D721Med (cell line): ENCODE results near the gene ARMH3.

Experiments used
- DNase-seq: peaks from one replicate; pipeline ENCODE4 v3.0.0; 2011; ENCODE audit warnings: low spot score; ENCODE audit not compliant: insufficient read length
- FAIRE-seq: peaks from 2 replicates; lab custom pipeline; 2011; peaks lifted over from hg19 to GRCh38; lab: Jason Lieb, UNC
- TF ChIP-seq, protein P1 (sequence below): IDR thresholded peaks from 2 replicates; pipeline ENCODE4 v1.5.1; 2012; ENCODE audit warnings: mild to moderate bottlenecking, control low read depth; ENCODE audit not compliant: insufficient read depth; ENCODE audit errors: missing control alignments

ARMH3 gene

DNA sequence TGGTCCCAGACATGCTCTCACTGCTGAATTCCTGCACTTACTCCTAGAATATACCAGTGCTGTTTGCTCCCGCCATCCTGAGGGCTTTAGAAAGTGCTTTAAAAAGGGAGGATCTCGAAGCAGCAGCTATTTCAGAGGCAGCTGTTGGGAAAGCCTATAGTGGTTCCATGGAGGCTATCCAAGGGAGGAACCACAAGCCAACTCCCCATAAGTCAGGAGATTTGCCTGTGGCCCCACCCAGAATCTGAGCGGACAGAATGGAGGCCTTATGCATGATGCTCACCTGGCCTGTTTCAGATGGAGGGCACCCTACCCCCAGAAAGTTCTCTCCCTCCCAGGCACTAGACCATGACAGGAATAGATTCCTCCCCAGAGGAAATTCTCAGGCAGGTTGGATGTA is 210.1 kb downstream of the ARMH3 start:
- DNase-seq, result no peak
- TF ChIP-seq, protein P1, sequence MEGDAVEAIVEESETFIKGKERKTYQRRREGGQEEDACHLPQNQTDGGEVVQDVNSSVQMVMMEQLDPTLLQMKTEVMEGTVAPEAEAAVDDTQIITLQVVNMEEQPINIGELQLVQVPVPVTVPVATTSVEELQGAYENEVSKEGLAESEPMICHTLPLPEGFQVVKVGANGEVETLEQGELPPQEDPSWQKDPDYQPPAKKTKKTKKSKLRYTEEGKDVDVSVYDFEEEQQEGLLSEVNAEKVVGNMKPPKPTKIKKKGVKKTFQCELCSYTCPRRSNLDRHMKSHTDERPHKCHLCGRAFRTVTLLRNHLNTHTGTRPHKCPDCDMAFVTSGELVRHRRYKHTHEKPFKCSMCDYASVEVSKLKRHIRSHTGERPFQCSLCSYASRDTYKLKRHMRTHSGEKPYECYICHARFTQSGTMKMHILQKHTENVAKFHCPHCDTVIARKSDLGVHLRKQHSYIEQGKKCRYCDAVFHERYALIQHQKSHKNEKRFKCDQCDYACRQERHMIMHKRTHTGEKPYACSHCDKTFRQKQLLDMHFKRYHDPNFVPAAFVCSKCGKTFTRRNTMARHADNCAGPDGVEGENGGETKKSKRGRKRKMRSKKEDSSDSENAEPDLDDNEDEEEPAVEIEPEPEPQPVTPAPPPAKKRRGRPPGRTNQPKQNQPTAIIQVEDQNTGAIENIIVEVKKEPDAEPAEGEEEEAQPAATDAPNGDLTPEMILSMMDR, result no peak
- FAIRE-seq, result no peak

- TF ChIP-seq, protein P1, result peak; percentile 49
- DNase-seq (peak; percentile 75), FAIRE-seq (no peak)
Observed at GRCh38 chr10:101843032-101844021, 212.6 kb downstream of the ARMH3 start, which contains the start of gene KCNIP2. Gene KCNIP2 (minus strand): TSS chr10:101843800. CDS start chr10:101843568, 232 bp downstream.

- DNase-seq, result no peak
- TF ChIP-seq, protein P1, result no peak
- FAIRE-seq, result no peak
Observed at GRCh38 chr10:101841826-101842225, 214.1 kb downstream of the ARMH3 start.

GRCh38 chr10:101840741-101841453 is 215.1 kb downstream of the ARMH3 start:
- FAIRE-seq (no peak), DNase-seq (peak; percentile 77)
- TF ChIP-seq, protein P1, result peak; percentile 86

DNA sequence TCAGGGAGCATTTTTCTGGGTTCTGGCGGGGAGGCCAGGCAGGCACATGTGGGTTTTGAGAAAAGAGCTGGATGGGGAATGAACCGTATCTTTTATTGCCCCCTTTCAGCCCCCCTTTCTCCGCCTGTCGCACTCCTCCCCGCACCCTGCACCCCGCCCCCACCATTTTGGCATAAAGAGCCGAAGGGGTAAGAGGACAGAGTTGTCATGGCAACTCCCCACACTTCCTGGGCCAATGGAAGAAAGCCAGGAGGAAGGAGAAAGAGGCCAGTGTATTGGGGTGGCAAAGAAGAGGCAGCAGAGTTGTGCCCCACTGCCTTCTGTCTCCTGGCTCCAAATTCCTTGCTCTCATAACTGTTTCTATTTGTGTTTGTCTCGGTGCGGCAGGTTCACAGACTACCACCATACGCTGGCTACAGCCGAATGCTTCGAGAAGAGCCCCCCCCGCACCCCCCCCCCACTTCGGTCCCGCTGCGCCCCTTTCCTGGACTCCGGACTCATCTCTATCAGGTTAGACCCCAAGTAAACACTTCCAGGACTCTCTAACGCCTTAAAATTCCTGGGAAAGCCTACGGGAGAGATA is 215.8 kb downstream of the ARMH3 start:
- TF ChIP-seq, protein P1, result no peak
- DNase-seq, result no peak
- FAIRE-seq, result no peak

DNA sequence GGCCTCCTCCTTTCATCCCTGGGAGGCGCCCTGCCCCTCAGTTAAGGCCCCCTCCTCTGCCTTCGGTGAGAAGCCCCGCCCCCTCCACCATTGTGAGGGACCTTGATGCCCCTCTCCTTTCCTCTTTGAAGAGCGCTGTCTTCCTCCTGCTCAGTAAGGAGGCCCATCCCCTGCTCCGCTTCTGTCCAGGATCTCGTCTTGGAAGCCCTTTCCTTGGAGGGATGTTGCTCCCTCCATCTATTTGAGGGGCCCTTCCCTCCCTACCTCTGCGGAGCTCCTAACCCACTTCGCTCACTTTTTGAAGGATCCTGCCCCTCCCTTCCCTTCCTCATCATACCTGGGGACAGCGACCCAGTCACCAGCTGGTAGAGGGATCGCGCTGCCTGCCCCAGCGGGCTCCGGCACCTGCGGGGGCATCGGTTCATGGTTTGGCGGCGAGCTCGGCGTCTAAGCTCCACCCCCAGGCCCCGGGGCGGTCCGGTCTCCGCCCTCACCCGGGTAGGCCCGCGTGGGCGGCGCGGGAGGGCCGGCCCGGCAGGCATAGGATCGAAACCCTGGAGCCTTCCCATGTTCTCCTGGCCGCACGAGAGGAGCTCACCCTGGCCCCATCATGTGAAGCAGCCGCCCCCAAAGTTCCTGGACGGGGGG is 216.4 kb downstream of the ARMH3 start:
- FAIRE-seq, result no peak
- DNase-seq, result no peak

More for the DNA sequence above, 216.4 kb downstream of the ARMH3 start:
- TF ChIP-seq, protein P1, result no peak
